HG03135 (cell line): ENCODE data around the gene ENO4.

ENCODE experiments used
- ATAC-seq: cut with Tn5 transposase; IDR thresholded peaks from one replicate; pipeline ENCODE4 v1.9.1; 2021; ENCODE audit warnings: mild to moderate bottlenecking, moderate library complexity; ENCODE audit not compliant: unreplicated experiment

ENO4 gene

DNA sequence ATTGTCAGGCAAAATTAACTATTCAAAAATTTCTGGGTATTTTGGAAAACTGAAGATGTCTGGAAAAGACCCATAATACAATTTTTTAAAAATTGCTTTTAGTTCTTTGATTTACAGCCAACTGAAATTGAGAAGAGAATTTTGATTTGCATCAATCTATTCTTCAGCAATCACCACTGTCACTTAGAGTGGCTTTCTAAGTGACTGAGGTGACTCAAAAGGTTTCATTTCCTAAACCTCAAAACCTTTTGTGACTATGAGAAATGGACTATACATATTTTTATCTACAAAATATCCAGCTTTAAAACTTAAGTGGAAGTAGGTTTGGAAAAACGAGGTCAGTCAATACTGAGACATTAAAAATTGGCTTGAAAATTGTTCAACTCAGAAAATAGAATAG, 60.0 kb downstream of the ENO4 start:
- no peak for ATAC-seq

DNA sequence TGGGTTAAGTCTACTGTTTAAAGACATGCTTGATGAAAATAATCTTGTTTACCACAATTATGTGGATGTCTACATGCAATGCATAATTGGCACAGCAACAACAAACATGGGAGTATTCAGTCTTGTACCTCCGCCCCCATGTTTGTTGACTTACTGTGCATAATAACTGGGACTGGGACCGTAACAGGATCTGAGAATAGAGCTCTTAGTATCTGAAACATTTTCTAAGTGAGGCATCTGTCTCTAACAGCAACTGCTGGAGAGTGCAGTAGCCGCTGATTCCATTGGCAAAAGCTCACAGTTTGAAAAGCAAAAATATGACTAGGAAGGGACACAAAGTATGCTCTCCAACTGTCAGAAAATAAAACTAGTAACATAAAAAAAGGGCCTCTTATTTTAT, 61.6 kb downstream of the ENO4 start:
- ATAC-seq = no peak

DNA sequence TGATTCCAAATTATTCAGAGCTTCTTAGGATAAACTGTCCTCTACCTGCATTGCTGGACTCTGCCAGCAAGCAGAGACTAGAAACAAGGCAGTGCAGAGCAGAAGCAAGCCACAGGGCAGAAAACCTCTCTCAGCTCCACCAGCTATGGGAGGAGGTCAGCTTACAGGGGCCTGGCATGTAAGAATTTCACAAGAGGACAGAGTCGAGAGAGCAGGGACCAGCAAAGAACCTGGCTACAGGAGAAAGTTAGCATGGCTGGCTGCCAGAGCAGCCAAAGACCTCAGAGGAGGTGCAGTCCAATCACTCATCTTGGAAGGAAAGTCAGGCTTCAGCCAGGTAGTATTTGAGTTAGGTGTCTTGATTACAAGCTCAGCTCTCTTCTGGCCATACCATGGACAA, 62.9 kb downstream of the ENO4 start:
- no peak for ATAC-seq

DNA sequence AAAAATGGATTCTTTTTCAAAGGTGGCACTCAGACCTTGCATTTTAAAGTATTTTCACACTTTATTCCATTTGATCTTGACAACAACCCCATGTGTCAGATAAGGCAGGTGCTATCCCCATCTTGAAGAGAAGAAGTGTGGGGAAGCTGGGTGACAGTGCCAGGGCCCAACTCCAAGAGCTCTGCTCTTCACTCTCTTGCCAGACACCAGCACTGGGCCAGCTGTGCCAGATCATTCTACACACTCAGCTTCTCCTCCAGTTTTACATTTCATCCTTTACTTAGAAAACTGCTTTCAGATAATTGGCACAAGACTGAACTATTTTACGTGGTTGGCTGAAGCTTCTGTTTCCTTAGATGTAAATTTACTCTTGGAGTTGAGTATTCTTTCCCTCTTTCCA, 64.4 kb downstream of the ENO4 start:
- ATAC-seq = no peak

DNA sequence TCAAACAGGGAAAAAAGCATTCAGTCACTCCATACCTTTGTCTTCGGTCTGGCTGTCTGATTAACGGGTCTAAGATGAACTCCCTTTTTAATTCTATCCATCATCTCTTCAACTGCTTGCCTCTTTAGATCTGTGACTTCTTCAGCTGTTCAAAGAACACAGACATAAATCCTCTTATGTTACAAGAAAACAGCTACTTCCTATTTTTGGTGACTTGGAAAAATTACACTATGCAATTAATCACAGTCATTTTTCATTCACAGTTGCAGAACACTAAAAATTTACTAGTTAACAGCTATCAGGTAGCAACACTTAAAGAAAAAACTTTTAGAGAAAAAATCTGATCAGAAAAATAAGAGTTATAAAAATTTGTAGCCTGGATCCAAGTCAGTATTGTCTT, 66.0 kb downstream of the ENO4 start:
- no peak for ATAC-seq

DNA sequence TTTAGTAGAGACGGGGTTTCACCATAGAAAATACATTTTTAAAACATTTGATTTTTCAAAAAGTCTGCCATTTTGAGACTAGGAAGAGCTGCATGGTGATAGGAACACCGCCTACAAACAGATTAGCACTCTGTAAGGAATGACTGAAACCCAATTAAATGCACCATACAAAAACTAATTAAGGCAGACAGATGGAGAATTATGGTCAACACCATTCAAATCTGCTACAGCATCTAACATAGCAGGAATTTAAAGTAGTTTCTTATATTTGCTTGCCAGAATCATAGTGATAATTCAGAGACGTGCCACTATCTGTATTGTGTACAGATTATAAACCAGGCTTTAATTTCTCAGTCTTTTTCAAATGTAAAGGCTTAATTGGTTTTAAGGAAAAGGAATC, 68.2 kb downstream of the ENO4 start:
- no peak for ATAC-seq

DNA sequence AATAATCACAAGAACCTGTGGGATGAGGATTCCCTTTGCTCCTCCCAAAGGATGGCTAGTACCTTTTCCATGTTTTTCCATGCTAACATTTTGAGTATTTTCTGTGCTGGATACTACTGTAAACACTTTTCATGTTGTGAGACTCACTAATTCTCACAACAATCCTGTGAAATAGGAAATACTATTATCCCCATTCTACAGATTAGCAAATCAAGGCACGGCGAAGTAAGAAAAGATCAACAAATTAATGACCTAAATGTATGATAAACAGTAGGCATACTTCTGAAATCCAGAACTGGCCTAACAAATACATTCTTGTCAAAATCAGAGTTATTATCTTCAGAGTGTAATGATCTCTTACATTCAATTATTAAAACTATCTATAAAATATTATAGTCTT, 69.3 kb downstream of the ENO4 start:
- no peak for ATAC-seq

DNA sequence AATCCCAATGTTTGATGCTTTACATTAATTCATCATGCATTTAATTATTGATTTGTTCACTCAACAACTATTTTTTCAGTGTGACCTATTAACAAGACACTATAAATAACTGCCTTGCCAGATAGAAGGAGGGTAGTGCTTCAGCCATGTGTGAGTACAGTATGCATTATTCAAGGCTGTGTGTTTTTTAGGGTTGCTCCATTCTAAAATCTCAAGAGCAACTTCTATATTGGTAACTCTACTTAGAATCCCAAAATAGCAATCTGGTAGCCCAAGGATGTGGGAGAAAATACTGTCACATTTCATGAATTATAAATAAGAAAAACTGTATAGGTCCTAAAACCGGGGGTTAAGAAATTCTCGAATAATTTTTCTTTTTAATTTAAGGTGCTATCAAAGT, 69.9 kb downstream of the ENO4 start:
- ATAC-seq = no peak

DNA sequence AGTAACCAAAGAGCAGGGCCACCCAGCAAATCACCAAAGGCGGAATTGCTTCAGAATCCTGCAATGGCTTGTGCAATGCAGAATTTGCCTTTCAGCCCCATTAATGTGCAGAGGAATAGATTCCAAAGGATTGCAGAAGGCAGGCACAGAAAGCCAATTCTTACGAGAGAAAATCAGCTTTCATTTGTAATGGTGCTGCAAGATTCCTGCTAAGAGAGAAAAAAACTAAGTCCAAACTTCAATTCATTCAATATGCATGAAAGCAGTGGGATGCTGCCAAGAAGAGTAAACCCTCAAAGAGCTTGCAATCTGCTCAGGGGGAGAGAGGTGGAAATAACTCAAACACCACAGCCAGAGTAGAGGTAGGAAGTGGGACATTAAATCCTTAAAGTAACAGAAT, 70.4 kb downstream of the ENO4 start:
- ATAC-seq = no peak

DNA sequence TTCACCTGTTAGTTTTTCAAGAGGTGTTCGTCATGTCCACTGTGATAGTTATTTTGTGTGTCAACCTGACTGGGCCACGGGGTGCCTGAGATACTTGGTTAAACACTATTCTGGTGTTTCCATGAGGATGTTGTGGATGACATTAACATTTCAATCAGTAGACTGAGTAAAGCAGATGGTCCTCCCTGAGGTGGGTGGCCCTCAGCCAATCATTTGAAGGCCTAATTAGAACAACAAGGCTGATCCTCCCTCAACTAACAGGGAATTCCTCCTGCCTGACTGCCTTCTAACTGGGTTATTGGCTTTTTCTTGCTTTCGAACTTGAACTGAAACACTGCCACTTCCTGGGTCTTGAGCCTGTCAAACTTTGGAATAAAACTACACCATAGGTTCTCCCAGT, 75.8 kb downstream of the ENO4 start:
- no peak for ATAC-seq

DNA sequence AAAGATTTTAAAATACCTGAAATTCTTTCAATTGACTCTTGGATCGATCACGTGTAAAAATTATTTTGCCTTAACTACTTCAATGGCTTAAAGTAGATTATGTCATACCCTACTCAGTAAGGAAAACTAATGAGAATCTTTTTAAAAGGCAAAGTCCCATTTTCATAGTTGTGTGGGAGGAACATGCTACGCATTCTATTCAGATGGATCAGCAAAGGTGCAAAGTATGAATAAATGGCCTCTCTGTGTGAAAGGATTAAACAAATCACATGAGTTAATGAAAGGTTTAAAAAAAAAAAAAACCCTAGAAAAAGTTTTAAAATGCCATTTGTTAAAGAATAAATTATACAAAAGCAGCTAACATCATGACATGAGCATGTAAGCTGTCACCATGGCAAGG, 77.1 kb downstream of the ENO4 start:
- no peak for ATAC-seq

DNA sequence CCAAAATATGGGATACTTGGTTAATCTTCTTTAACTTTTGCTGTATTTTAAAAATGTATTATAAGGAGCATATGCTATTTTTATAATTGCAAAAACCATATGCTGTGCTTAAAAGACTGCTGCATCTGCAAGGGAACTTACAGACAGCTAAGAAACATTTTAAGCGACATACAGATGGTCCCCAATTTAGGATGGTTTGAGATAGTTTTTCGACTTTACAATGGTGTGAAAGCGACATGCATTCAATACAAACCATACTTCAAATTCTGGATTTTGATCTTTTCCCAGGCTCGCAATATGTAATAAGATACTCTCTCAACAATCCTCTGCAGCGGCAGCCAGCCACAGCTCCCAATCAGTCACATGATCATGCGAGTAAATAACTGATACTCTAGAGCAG, 82.5 kb downstream of the ENO4 start:
- ATAC-seq = no peak
